Stimulated activated naive CD8-positive, alpha-beta T cell treated with anti-CD3 and anti-CD28 coated beads, Interleukin-15, amount 100 ng/mL, for 72 hours (primary cell): Measurements from ENCODE around the gene ARHGEF12.

Source experiments
- ATAC-seq: fragments of 150-1000 bp; cut with Tn5 transposase; 2 replicates; pipeline ENCODE4 v1.10.0; 2021; ENCODE audit warnings: mild to moderate bottlenecking, moderate library complexity
- DNase-seq, 2 donors: peaks; one replicate each; pipeline ENCODE4 v3.0.0; 2021 to 2022
- H3K27ac Mint-ChIP-seq, 2 donors: one replicate each; pipeline ENCODE4 v1.8.0; 2022; ENCODE audit warnings: mild to moderate bottlenecking in 2 of 2, mixed read lengths in 2 of 2, moderate library complexity in 2 of 2
- H3K27me3 Mint-ChIP-seq: one replicate; pipeline ENCODE4 v1.8.0; 2022; ENCODE audit warnings: mixed read lengths
- H3K4me1 Mint-ChIP-seq: one replicate; pipeline ENCODE4 v1.8.0; 2022; ENCODE audit warnings: mild to moderate bottlenecking, mixed read lengths
- H3K4me3 Mint-ChIP-seq, 2 donors: one replicate each; pipeline ENCODE4 v1.8.0; 2022; ENCODE audit warnings: mild to moderate bottlenecking in 2 of 2, mixed read lengths in 2 of 2, moderate library complexity in 1 of 2
- H3K9me3 Mint-ChIP-seq, 2 donors: one replicate each; pipeline ENCODE4 v1.8.0; 2022; ENCODE audit warnings: mixed read lengths in 2 of 2

The ARHGEF12 gene, protein sequence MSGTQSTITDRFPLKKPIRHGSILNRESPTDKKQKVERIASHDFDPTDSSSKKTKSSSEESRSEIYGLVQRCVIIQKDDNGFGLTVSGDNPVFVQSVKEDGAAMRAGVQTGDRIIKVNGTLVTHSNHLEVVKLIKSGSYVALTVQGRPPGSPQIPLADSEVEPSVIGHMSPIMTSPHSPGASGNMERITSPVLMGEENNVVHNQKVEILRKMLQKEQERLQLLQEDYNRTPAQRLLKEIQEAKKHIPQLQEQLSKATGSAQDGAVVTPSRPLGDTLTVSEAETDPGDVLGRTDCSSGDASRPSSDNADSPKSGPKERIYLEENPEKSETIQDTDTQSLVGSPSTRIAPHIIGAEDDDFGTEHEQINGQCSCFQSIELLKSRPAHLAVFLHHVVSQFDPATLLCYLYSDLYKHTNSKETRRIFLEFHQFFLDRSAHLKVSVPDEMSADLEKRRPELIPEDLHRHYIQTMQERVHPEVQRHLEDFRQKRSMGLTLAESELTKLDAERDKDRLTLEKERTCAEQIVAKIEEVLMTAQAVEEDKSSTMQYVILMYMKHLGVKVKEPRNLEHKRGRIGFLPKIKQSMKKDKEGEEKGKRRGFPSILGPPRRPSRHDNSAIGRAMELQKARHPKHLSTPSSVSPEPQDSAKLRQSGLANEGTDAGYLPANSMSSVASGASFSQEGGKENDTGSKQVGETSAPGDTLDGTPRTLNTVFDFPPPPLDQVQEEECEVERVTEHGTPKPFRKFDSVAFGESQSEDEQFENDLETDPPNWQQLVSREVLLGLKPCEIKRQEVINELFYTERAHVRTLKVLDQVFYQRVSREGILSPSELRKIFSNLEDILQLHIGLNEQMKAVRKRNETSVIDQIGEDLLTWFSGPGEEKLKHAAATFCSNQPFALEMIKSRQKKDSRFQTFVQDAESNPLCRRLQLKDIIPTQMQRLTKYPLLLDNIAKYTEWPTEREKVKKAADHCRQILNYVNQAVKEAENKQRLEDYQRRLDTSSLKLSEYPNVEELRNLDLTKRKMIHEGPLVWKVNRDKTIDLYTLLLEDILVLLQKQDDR (N-terminal part only)

DNA sequence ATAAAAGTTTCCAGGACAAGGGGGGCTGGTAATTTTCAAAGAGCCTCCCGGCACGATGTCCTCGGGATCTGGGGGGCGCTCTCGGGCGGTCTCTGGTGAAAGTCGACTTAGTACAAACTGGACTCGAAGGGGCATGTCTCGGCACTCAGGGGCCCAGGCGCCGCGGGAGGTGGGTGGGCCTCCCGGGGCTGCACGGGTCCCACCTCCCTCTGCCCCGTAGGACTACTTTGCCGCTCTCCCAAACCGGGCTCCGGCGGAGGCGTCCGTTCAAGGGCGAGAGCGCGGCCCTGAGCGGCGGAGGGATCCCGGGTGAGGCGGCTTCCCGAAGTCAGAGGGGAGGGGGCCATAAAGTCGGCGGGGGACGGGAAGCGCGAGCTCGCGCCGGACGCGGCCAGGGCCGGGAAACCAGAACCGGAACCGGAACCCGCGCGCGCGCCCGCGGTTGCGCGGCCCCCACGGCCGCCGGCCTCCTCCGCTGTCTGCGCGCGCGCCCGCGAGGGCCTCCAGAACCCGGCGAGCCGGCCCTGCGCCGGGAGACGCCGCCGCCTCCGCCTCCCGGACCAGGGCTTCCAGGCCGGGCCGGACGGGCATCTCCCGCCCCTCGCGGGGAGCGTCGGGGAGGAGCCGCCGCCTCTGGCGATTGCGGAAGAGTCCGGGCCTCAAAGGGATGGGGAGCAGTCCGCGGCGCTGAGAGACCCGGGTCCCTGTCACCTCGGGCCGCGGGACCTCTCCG, at the start of gene ARHGEF12:
ARHGEF12 (plus strand) TSS at position 506 of the 733 bp plus-strand sequence. CDS start 831 bp downstream, outside the sequence.
- DNase-seq (peak; percentile 73 to 83), ATAC-seq (peak; percentile 84)
- Mint-ChIP-seq H3K9me3 (no peaks in the 10 kb centered on the region), H3K27me3 (peaks cover 64% of the 10 kb centered on the region), H3K27ac (no peak within 1 kb of the TSS), H3K4me1 (peaks cover 18% of the 10 kb centered on the region), H3K4me3 (peak within 1 kb of the TSS; percentile 93 to 96)

DNA sequence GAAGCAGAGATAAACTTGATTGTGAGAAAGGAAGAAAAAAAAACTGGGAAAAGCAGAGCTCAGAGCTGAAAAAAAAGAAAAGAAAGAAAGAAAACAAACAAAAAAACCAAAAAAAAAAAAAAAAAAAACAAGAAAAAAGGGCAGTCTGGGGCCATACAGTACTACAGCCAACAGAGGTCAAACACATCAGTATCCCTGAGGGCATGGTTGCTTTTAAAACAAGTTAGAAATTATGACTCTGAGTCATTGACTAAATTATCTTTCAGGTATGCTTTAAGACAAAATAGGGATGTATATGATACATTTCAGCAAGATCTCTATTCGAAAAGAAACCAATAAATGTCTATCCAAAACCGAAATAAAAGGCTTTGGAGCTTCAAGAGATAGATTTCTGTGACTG, 48.2 kb upstream of the ARHGEF12 start:
- Mint-ChIP-seq H3K9me3 (no peaks in the 10 kb centered on the region), H3K4me1 (peaks cover 5% of the 10 kb centered on the region), H3K27ac (no peak overlapping the region), H3K27me3 (peaks cover 28% of the 10 kb centered on the region), H3K4me3 (no peak overlapping the region)
- DNase-seq (no peak), ATAC-seq (no peak)

DNA sequence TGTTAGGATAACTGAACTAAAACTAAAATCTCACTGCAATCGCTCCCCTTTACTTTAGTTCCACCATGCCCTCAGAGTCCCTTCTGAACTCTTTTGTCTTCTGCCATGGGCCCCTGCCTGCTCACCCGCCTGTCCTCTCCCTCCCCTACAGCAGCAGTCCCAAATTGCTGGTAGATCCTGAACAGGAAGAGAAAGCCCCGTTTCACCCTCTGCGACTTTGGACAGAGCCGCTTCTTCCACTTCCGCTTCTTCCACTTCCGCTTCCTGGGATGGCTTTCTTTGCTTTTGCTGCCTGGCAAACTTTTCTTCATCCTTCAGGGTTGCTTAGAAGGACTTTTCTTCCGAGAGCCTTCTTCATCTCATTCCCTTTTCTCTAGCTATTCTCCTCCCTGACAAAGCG, 46.8 kb upstream of the ARHGEF12 start:
- Mint-ChIP-seq H3K27me3 (peaks cover 42% of the 10 kb centered on the region), H3K9me3 (no peaks in the 10 kb centered on the region), H3K4me3 (no peak overlapping the region), H3K27ac (no peak overlapping the region), H3K4me1 (peaks cover 5% of the 10 kb centered on the region)
- DNase-seq (no peak), ATAC-seq (no peak)

DNA sequence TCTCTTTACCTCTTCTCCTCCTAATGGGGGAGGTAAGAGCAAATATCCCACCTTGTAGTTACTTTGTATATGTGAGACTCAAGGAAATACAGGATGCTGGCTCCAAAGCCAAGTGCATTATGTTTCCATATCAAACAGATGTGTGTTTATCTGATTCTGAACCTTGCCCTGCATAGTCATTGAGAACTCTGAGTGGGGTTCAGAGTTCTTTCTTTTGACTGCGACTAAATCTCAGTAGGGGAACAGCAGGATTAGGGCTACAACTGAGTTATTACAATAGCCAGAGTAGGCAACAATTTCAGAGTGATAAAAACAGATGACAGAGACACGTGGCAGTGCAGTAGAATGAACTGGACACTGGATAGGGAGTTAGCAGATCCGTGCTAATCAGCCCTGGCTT, 45.3 kb upstream of the ARHGEF12 start:
- H3K27ac Mint-ChIP-seq: no peak overlapping the region
- ATAC-seq (no peak), DNase-seq (no peak)
- peaks cover 54% of the 10 kb centered on the region for H3K27me3 Mint-ChIP-seq
- H3K4me3 Mint-ChIP-seq: no peak overlapping the region
- no peaks in the 10 kb centered on the region for H3K9me3 Mint-ChIP-seq
- peaks cover 5% of the 10 kb centered on the region for H3K4me1 Mint-ChIP-seq

DNA sequence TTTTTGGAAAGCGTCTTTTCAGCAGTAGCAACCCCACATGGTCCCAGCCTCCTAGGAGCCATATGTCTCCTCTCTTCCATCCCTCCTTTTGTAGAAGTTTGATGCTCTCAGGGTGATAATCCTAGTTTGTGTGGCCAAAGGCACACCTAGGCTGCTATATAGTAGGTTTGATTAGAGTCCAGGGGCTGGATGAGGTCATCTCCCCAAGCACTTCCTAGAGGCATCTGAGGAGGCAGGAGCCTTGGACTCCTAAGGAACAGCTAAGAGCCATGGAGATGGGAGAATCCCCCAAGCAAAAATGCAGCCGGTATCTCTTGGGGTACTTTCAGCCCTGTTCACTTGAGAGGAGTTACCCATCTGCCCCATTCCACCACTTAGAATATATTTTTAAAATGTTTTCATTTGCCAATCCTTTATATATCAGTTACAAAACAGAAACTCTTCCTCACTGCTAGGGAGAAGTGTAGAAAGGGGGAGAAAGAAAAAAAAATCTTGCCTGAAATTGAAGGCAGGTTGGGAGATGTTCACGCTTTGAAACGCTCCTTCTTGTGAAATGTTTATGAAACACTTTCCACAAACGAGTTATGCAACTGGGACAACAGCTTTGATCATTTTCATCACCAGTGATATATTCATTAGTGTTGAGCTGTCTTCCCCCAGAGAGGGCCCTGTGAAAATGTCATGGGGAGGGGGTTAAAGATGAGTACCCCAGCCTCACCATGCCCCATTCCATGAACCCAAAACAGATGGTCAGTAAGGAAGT, 43.0 kb upstream of the ARHGEF12 start:
- Mint-ChIP-seq H3K27me3 (peaks cover 73% of the 10 kb centered on the region), H3K9me3 (no peaks in the 10 kb centered on the region), H3K27ac (no peak overlapping the region), H3K4me3 (no peak overlapping the region), H3K4me1 (peaks cover 5% of the 10 kb centered on the region)
- DNase-seq (no peak), ATAC-seq (no peak)

DNA sequence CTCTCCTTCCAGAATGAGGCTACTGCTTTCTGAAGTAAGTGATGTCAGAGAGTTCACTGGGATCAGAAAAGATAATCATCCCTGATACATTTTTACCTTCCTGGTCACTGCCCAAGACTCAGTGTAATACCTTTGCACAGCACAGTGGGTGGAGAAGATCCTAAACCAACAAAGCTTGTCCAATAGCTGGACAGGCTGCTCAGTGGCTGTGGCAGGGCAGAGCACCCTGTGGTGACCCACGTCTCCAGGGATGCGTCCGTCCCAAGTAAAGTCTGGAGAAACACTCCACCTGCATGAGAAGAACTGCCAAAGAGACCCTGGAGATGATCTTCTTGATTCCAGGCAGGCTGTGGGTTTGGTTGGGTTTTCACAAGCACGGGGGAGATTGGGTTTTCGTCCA, 42.1 kb upstream of the ARHGEF12 start:
- Mint-ChIP-seq H3K4me1 (peaks cover 5% of the 10 kb centered on the region), H3K4me3 (no peak overlapping the region), H3K27ac (no peak overlapping the region), H3K27me3 (peaks cover 77% of the 10 kb centered on the region), H3K9me3 (no peaks in the 10 kb centered on the region)
- DNase-seq (no peak), ATAC-seq (no peak)

DNA sequence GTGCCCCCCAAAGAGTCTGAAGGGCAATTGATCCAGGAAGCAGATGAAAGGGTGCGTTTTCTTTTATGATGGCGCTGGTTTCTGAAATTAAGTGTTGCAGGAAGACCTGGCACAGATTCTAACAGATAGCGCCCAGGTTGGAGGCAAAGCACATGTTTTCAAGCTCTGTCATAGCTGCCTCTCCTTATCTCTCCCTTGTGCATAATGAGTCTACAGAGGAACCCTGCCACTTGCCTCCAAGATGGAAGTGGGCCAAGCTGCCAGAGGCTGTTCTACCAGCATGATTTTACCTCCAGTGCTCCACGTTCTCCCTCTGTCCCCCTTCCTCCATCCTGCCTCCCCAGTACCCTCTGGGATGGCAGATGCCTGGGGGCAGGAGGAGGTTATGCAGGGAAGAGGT, 41.1 kb upstream of the ARHGEF12 start:
- H3K27me3 Mint-ChIP-seq: peaks cover 75% of the 10 kb centered on the region
- ATAC-seq (no peak), DNase-seq (no peak)
- H3K4me3 Mint-ChIP-seq: no peak overlapping the region
- H3K9me3 Mint-ChIP-seq: no peaks in the 10 kb centered on the region
- no peak overlapping the region for H3K27ac Mint-ChIP-seq
- H3K4me1 Mint-ChIP-seq: no peaks in the 10 kb centered on the region

DNA sequence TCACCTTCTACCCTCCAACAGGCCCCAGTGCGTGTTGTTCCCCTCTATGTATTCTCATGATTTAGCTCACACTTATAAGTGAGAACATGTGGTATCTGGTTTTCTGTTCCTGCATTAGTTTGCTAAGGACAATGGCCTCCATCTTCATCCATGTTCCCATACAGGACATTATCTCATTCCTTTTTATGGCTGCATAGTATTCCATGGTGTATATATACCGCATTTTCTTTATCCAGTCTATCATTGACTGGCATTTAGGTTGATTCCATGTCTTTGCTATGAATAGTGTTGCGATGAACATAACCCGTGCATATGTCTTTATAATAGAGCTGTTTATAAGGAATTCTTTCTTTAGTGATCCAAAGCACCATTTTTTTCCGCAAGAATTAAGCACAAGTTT, 39.7 kb upstream of the ARHGEF12 start:
- no peaks in the 10 kb centered on the region for H3K4me1 Mint-ChIP-seq
- no peak for DNase-seq

DNA sequence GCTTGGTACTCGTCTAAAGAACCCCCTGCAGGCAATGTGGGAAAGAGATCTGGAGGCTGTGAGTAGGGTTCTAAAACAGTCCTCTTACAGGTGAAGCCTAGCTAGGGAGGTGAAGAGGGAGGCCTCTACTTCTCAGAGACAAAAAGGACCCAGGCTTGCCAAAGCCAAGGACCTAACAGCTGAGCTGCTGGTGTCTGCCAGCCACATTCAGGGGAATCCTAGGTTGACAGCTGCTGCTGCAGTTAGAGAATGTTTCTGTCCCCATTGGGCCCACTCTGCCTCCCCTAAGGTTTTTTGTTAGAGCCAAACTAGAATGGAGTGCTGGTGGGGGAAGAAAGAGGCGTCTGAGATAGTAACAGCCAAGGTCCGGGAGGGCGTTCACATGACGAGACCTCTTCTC, 37.8 kb upstream of the ARHGEF12 start:
- H3K9me3 Mint-ChIP-seq: no peaks in the 10 kb centered on the region
- no peaks in the 10 kb centered on the region for H3K4me1 Mint-ChIP-seq
- ATAC-seq (no peak), DNase-seq (no peak)
- no peak overlapping the region for H3K4me3 Mint-ChIP-seq
- H3K27ac Mint-ChIP-seq: no peak overlapping the region
- peaks cover 80% of the 10 kb centered on the region for H3K27me3 Mint-ChIP-seq

More for the DNA sequence above, 39.7 kb upstream of the ARHGEF12 start:
- Mint-ChIP-seq H3K27me3 (peaks cover 75% of the 10 kb centered on the region), H3K4me3 (no peak overlapping the region), H3K27ac (no peak overlapping the region), H3K9me3 (no peaks in the 10 kb centered on the region)
- ATAC-seq: no peak

DNA sequence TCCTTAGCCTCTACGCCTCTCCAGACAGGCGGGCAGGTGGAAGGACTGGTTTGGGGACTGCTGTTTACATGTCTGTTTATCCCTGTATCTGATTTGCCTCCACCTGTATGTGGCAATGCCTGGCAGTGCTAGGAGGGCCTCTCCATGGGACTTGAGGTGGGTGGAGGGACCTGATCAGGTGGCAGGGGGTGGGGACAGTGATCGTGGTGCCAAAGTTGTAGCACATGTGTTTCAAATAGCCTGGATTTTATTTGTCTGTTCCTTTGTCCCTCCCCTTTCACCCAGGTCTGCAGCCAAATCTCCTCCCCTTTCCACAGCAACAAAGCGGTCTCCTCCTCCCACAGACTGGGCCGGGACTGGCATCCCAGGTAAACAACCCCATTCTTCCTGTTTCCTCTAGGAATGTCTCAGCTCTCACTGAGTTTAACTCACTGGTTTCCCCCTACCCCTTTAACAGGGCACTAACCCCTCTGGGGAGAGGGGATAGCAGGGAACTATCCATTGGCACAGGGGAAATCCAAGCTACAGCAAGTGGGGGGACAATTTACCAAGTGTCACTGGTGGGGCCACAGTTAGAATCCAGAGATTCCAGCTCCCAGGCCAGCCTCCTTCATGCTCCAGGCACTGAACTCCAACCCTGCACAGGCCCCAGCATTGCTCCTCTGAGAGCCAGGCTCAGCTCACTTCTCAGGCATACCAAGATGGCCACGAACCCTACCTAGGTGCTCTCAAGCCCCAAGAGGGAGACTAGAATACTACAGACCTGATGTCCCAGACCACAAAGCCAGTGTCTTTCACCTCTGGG, 34.0 kb upstream of the ARHGEF12 start:
- Mint-ChIP-seq H3K4me1 (no peaks in the 10 kb centered on the region), H3K27ac (no peak overlapping the region), H3K27me3 (peaks cover 77% of the 10 kb centered on the region), H3K9me3 (no peaks in the 10 kb centered on the region), H3K4me3 (no peak overlapping the region)
- DNase-seq: no peak
- no peak for ATAC-seq

DNA sequence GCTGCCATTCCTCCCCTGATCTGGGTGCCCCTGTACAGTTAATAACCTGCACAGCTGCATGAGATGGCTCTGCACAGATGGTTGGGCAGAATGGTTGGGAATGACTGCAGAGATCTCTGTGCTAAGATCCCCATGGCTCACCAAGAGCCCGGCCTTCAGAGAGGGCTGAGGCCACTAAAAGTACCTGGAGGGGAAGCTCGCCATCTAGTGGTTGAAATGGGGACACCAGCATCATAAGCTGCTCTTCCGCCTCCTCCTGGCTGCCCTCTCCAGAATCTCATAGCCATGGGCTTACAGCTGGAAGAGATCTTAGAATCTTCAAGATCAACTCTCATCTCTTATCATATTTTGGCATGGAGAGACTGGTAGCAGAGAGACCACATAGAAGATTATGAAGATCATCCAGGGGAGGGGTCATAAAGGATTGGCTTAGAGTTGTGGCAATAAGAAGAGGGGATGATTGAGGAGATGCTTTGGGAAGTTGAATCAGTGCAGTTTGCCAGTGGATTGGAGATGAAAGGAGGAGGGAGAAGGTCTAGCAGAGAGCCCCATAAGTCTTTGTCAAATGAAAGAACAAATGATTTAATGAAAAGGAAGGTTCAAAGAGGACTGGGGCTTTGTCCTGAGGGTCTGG, 33.1 kb upstream of the ARHGEF12 start:
- ATAC-seq (peak; percentile 76), DNase-seq (peak; percentile 42 to 66)
- no peak overlapping the region for H3K27ac Mint-ChIP-seq
- no peaks in the 10 kb centered on the region for H3K9me3 Mint-ChIP-seq
- peaks cover 68% of the 10 kb centered on the region for H3K27me3 Mint-ChIP-seq
- H3K4me3 Mint-ChIP-seq: no peak overlapping the region
- no peaks in the 10 kb centered on the region for H3K4me1 Mint-ChIP-seq

DNA sequence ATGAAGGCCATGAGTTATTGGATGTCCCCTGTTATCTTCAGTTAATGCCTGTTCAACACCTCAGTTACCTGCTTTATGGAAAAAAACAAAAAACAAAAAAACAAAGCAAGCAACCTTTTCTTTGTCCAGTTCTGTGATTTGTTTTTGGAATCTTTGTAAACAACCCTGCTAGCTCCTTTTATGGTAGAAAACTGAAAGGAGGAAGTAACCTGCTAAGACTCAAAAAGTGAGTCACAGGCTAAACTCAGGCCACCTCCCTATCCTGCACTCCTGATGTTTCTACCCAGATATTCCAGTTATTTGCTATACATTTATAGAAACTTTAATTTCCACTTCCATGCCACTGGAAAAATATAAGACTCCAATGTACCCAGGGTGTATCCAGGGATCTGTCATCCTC, 31.7 kb upstream of the ARHGEF12 start:
- DNase-seq (no peak), ATAC-seq (no peak)
- H3K4me1 Mint-ChIP-seq: no peaks in the 10 kb centered on the region
- no peak overlapping the region for H3K4me3 Mint-ChIP-seq
- H3K9me3 Mint-ChIP-seq: no peaks in the 10 kb centered on the region
- peaks cover 58% of the 10 kb centered on the region for H3K27me3 Mint-ChIP-seq
- no peak overlapping the region for H3K27ac Mint-ChIP-seq

DNA sequence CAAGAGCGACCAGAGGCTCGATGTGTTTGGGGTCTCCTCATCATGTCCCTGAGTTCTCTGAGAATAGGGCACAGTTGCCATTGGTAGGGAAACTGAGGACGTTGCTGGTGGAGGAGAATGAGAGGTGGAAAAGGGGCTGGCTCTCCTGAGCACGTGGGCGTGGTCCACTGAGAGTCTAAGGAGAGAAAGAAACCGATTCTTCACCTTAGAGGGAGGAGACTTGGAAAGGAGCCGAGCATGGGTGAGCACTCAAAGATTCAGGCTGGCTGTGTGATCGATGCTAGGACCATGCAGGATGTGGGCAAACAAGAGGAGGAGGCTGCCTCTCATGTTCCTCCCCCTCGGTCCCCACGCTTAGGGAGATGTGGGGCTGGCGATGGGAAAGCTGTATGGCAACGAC, 30.9 kb upstream of the ARHGEF12 start:
- no peaks in the 10 kb centered on the region for H3K4me1 Mint-ChIP-seq
- DNase-seq: no peak
- H3K27me3 Mint-ChIP-seq: peaks cover 53% of the 10 kb centered on the region
- ATAC-seq: no peak
- H3K27ac Mint-ChIP-seq: no peak overlapping the region
- H3K4me3 Mint-ChIP-seq: no peak overlapping the region
- H3K9me3 Mint-ChIP-seq: no peaks in the 10 kb centered on the region
